Parathyroid adenoma (tissue), 2 donors: Measurements from ENCODE around the gene TSHZ2.

ENCODE experiments used
- H2AFZ ChIP-seq: fragments of 300-600 bp; sonication (generic); one replicate; pipeline ENCODE4 v1.7.0; 2017; ENCODE audit warnings: antibody characterized with exemption, mild to moderate bottlenecking
- H3K27ac ChIP-seq: fragments of 300-600 bp; sonication (generic); one replicate; pipeline ENCODE4 v1.7.0; 2017
- H3K27me3 ChIP-seq: fragments of 300-600 bp; sonication (generic); one replicate; pipeline ENCODE4 v1.7.0; 2017; ENCODE audit warnings: low read length; ENCODE audit not compliant: control insufficient read depth, insufficient read depth
- H3K36me3 ChIP-seq: fragments of 300-600 bp; sonication (generic); one replicate; pipeline ENCODE4 v1.7.0; 2017; ENCODE audit warnings: low read length; ENCODE audit not compliant: control insufficient read depth, insufficient read depth
- H3K4me1 ChIP-seq: fragments of 300-600 bp; sonication (generic); one replicate; pipeline ENCODE4 v1.7.0; 2017; ENCODE audit warnings: control low read depth
- H3K4me2 ChIP-seq: fragments of 300-600 bp; sonication (generic); one replicate; pipeline ENCODE4 v1.7.0; 2017; ENCODE audit warnings: low read length
- H3K4me3 ChIP-seq: fragments of 300-600 bp; sonication (generic); one replicate; pipeline ENCODE4 v1.7.0; 2017; ENCODE audit warnings: low read depth, low read length
- H3K79me2 ChIP-seq: fragments of 300-600 bp; sonication (generic); one replicate; pipeline ENCODE4 v1.7.0; 2017; ENCODE audit warnings: control low read depth
- H3K9ac ChIP-seq: fragments of 300-600 bp; sonication (generic); one replicate; pipeline ENCODE4 v1.7.0; 2017; ENCODE audit warnings: mild to moderate bottlenecking
- H3K9me3 ChIP-seq: fragments of 300-600 bp; sonication (generic); one replicate; pipeline ENCODE4 v1.7.0; 2017; ENCODE audit warnings: low read length; ENCODE audit not compliant: control insufficient read depth
- TF ChIP-seq, protein P1 (sequence below): fragments of 300-600 bp; sonication (generic); IDR thresholded peaks from one replicate; pipeline ENCODE4 v1.7.0; 2017; ENCODE audit warnings: antibody characterized with exemption, mild to moderate bottlenecking
- donor health status: primary hyperparathyroidism.

TSHZ2 gene

GRCh38 chr20:53343448-53343847, 371.3 kb downstream of the TSHZ2 start:
- no peaks in the 10 kb centered on the region for H3K9me3 ChIP-seq
- H3K4me1 ChIP-seq = no peaks in the 10 kb centered on the region
- no peak overlapping the region for H3K4me2 ChIP-seq
- no peak overlapping the region for H2AFZ ChIP-seq
- no peaks in the 10 kb centered on the region for H3K79me2 ChIP-seq
- TF ChIP-seq, protein P1, sequence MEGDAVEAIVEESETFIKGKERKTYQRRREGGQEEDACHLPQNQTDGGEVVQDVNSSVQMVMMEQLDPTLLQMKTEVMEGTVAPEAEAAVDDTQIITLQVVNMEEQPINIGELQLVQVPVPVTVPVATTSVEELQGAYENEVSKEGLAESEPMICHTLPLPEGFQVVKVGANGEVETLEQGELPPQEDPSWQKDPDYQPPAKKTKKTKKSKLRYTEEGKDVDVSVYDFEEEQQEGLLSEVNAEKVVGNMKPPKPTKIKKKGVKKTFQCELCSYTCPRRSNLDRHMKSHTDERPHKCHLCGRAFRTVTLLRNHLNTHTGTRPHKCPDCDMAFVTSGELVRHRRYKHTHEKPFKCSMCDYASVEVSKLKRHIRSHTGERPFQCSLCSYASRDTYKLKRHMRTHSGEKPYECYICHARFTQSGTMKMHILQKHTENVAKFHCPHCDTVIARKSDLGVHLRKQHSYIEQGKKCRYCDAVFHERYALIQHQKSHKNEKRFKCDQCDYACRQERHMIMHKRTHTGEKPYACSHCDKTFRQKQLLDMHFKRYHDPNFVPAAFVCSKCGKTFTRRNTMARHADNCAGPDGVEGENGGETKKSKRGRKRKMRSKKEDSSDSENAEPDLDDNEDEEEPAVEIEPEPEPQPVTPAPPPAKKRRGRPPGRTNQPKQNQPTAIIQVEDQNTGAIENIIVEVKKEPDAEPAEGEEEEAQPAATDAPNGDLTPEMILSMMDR = no peak
- no peak overlapping the region for H3K4me3 ChIP-seq
- H3K36me3 ChIP-seq = no peaks in the 10 kb centered on the region
- H3K9ac ChIP-seq = no peak overlapping the region
- no peaks in the 10 kb centered on the region for H3K27me3 ChIP-seq
- H3K27ac ChIP-seq = no peak overlapping the region

DNA sequence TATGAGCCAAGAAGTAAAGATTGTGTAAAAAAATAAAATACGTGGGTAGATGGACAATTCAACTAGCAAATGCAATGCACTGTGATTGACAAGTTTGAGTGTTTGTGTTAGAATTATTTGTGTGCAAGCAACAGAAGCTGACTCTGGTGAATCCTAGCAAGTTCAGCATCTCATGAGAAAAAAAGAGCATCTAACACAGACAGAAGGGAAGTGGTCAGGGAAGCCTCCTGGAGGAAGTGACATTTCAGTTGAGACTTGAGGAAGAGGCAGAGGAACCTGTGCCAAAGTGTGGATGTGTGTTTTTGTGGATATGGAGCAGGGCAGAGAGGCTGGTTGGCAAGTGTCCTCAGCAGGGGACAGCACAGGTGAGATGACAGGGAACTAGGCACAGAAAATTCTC, 372.7 kb downstream of the TSHZ2 start:
- no peaks in the 10 kb centered on the region for H3K9me3 ChIP-seq
- no peak overlapping the region for H3K4me3 ChIP-seq
- no peaks in the 10 kb centered on the region for H3K27me3 ChIP-seq
- no peak overlapping the region for H3K27ac ChIP-seq
- H3K4me1 ChIP-seq = no peaks in the 10 kb centered on the region
- H3K9ac ChIP-seq = no peak overlapping the region
- TF ChIP-seq, protein P1 = no peak
- H3K4me2 ChIP-seq = no peak overlapping the region
- no peak overlapping the region for H2AFZ ChIP-seq
- H3K36me3 ChIP-seq = no peaks in the 10 kb centered on the region
- H3K79me2 ChIP-seq = no peaks in the 10 kb centered on the region

DNA sequence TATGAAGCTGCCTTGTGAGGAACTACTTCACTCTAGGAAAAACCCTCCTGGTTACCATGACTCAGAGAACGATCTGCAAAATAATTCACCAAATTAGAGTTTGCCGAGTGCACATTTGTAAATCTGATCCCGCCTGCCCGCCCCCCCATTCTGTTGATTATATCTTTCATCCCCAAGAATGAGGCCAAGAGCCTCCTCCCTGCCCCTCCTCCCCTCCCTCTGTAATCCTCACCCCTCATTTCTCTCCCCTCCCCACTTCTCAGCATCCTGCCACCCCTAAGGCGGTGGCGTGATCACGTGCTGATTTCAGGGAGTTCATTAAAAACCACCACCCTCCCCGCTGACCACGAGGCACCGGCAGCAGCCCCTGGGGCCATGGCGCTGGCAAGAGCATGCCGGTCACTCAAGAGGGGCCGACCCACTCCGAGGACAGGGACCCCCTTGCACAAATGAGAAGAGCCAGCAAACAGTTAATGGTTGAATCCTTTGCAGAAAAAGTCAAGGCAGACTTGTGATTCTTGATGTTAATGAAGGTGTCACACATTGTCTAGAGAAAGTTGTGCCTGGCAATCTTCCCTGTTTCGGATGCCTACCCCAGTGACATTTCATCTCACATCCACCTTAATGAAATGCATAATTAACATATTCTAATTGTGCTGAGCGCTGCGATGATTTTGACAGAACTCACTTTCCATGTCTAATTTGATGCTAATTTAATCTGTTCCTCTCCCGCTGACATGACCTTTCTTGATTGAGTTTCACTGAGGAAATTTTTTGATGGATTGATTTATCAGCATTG, 373.6 kb downstream of the TSHZ2 start:
- no peak overlapping the region for H3K4me3 ChIP-seq
- no peaks in the 10 kb centered on the region for H3K27me3 ChIP-seq
- no peaks in the 10 kb centered on the region for H3K36me3 ChIP-seq
- no peaks in the 10 kb centered on the region for H3K79me2 ChIP-seq
- H3K9me3 ChIP-seq = no peaks in the 10 kb centered on the region
- TF ChIP-seq, protein P1 = no peak
- no peak overlapping the region for H3K27ac ChIP-seq
- H3K4me1 ChIP-seq = no peaks in the 10 kb centered on the region
- H3K4me2 ChIP-seq = no peak overlapping the region
- H3K9ac ChIP-seq = no peak overlapping the region
- H2AFZ ChIP-seq = no peak overlapping the region

- no peak overlapping the region for H3K4me2 ChIP-seq
- H3K79me2 ChIP-seq = no peaks in the 10 kb centered on the region
- no peak overlapping the region for H3K27ac ChIP-seq
- H3K9me3 ChIP-seq = no peaks in the 10 kb centered on the region
- no peaks in the 10 kb centered on the region for H3K4me1 ChIP-seq
- no peak overlapping the region for H2AFZ ChIP-seq
- TF ChIP-seq, protein P1 = no peak
- H3K4me3 ChIP-seq = no peak overlapping the region
- no peaks in the 10 kb centered on the region for H3K27me3 ChIP-seq
- no peaks in the 10 kb centered on the region for H3K36me3 ChIP-seq
- H3K9ac ChIP-seq = no peak overlapping the region
Observed at GRCh38 chr20:53346335-53346648, 374.1 kb downstream of the TSHZ2 start.

DNA sequence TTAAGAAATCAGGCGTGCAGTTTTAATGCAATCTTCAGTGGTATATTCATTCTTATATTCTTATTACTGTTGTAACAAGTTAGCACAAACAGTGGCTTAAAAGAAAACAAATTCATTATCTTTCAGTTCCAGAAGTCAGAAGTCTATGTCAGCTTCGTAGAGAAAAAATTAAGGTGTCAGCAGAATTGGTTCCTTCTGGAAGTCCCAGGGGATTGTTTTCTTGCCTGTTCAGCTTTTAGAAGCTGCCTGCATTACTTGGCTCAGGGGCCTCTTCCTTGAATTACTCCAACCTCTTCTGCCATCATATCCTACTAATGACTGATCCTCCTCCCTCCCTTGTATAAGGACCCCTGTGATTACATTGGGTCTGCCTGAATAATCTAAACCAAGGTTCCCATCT, 377.6 kb downstream of the TSHZ2 start:
- no peaks in the 10 kb centered on the region for H3K4me1 ChIP-seq
- H3K9me3 ChIP-seq = no peaks in the 10 kb centered on the region
- H3K36me3 ChIP-seq = no peaks in the 10 kb centered on the region
- no peaks in the 10 kb centered on the region for H3K27me3 ChIP-seq
- H3K27ac ChIP-seq = no peak overlapping the region
- TF ChIP-seq, protein P1 = no peak
- H3K79me2 ChIP-seq = no peaks in the 10 kb centered on the region
- no peak overlapping the region for H2AFZ ChIP-seq
- H3K9ac ChIP-seq = no peak overlapping the region
- no peak overlapping the region for H3K4me2 ChIP-seq
- H3K4me3 ChIP-seq = no peak overlapping the region
